K562 (cell line): Measurements from ENCODE around the gene OLFML2A.

Source experiments
- ARID3A ChIP-seq: IDR thresholded peaks from 2 replicates; pipeline ENCODE4 v1.6.1; 2012; ENCODE audit warnings: low read depth, low read length, improper control_type of control experiment, borderline replicate concordance
- ATF1 ChIP-seq, 2 experiments: fragments of 450-650 bp in 1 of 2; IDR thresholded peaks; 2 replicates each; pipeline ENCODE4 v1.6.1; 2016; ENCODE audit warnings: missing compliant biosample characterization in 1 of 2, missing genetic modification characterization in 1 of 2
- HMG20B ChIP-seq: fragments of 250-450 bp; sonication (Bioruptor Pico); IDR thresholded peaks from 2 replicates; pipeline ENCODE4 v1.5.0; 2021; ENCODE audit warnings: mild to moderate bottlenecking

- TF ChIP-seq ARID3A (no peak), HMG20B (CRISPR knock-in tag) (no peak), ATF1 (CRISPR knock-in tag; IDR thresholded peaks at IDR 0.05) (no peak), ATF1 (tag; IDR thresholded peaks at IDR 0.05) (no peak)
Measured at GRCh38 chr9:124863371-124863871, 86.5 kb downstream of the OLFML2A start.
